IMR-90 (cell line): ENCODE measurements around the gene RERE. TPM values are rescaled to one million over a fixed set of nuclear protein-coding genes. Genes with fewer than 3 reads are reported as not detected.

Experiments
- ATAC-seq: fragments of 200-7000 bp; cut with Tn5 transposase; 2 replicates; pipeline ENCODE4 v1.9.1; 2020; ENCODE audit warnings: low read depth, mild to moderate bottlenecking, moderate library complexity
- BruUV-seq: library from RNA; stranded (reverse); fragments of 400-500 nt; replicated peaks from 2 replicates; lab custom pipeline; 2021; lab: Mats Ljungman, UMichigan
- CTCF ChIA-PET: fragments of 300-600 bp; formaldehyde crosslinking; extraction: SDS; loops from one replicate; lab custom pipeline; 2021; ENCODE audit warnings: antibody characterized with exemption; lab: Yijun Ruan, JAX
- POLR2A ChIA-PET: fragments of 300-600 bp; sonication (Branson Sonifier 250); formaldehyde crosslinking; loops from one replicate; lab custom pipeline; 2022; ENCODE audit warnings: antibody characterized with exemption; ENCODE audit not compliant: unreplicated experiment; lab: Charles Lee
- DNase-seq: peaks from one replicate; pipeline ENCODE4 v3.0.0; 2013
- H2AFZ ChIP-seq: replicated peaks from 2 replicates; pipeline ENCODE3; 2013; ENCODE audit warnings: low read length, mild to moderate bottlenecking; ENCODE audit not compliant: poor library complexity
- H2AK5ac ChIP-seq: 2 replicates; pipeline ENCODE4 v1.6.1; 2013; ENCODE audit warnings: low read depth, low read length, inconsistent platforms
- H2AK9ac ChIP-seq: replicated peaks from 2 replicates; pipeline ENCODE3; 2013; ENCODE audit warnings: mild to moderate bottlenecking, low read depth, low read length, moderate library complexity; ENCODE audit not compliant: poor library complexity
- H2BK120ac ChIP-seq: 2 replicates; pipeline ENCODE4 v1.6.1; 2013; ENCODE audit warnings: low read depth, low read length, inconsistent platforms
- H2BK15ac ChIP-seq: 3 replicates; pipeline ENCODE4 v1.6.1; 2013; ENCODE audit warnings: low read depth, low read length, inconsistent platforms
- H2BK20ac ChIP-seq: 2 replicates; pipeline ENCODE4 v1.6.1; 2013; ENCODE audit warnings: low read depth, mild to moderate bottlenecking, inconsistent platforms, low read length, moderate library complexity
- H2BK5ac ChIP-seq: 2 replicates; pipeline ENCODE4 v1.6.1; 2013; ENCODE audit warnings: mild to moderate bottlenecking, low read depth, low read length, inconsistent platforms; ENCODE audit not compliant: poor library complexity, severe bottlenecking
- H3K14ac ChIP-seq: replicated peaks from 2 replicates; pipeline ENCODE4 v1.6.1; 2013; ENCODE audit warnings: low read depth, low read length, inconsistent platforms
- H3K18ac ChIP-seq: 2 replicates; pipeline ENCODE4 v1.6.1; 2013; ENCODE audit warnings: low read depth, low read length, control low read depth
- H3K23ac ChIP-seq: 2 replicates; pipeline ENCODE4 v1.6.1; 2013; ENCODE audit warnings: low read depth, low read length, inconsistent platforms
- H3K27ac ChIP-seq: 2 replicates; pipeline ENCODE4 v1.5.1; 2013; ENCODE audit warnings: mild to moderate bottlenecking, control low read depth, low read length; ENCODE audit not compliant: insufficient read depth
- H3K27me3 ChIP-seq: 2 replicates; pipeline ENCODE4 v1.6.1; 2013; ENCODE audit warnings: low read length; ENCODE audit not compliant: control insufficient read depth, insufficient read depth
- H3K36me3 ChIP-seq: 2 replicates; pipeline ENCODE4 v1.6.1; 2013; ENCODE audit warnings: low read length, mixed read lengths; ENCODE audit not compliant: control insufficient read depth, insufficient read depth
- H3K4ac ChIP-seq: 2 replicates; pipeline ENCODE4 v1.6.1; 2013; ENCODE audit warnings: low read depth, low read length, inconsistent platforms
- H3K4me1 ChIP-seq: 2 replicates; pipeline ENCODE4 v1.6.1; 2013; ENCODE audit warnings: low read length, mixed read lengths; ENCODE audit not compliant: control insufficient read depth, insufficient read depth
- H3K4me2 ChIP-seq: 2 replicates; pipeline ENCODE4 v1.6.1; 2013; ENCODE audit warnings: low read depth, mild to moderate bottlenecking, control low read depth, low read length, moderate library complexity
- H3K4me3 ChIP-seq: 2 replicates; pipeline ENCODE4 v1.5.1; 2013; ENCODE audit warnings: low read depth, mild to moderate bottlenecking, control low read depth, low read length, moderate library complexity; ENCODE audit not compliant: insufficient read depth
- H3K56ac ChIP-seq: 2 replicates; pipeline ENCODE4 v1.6.1; 2013; ENCODE audit warnings: low read length, inconsistent platforms; ENCODE audit not compliant: insufficient read depth; ENCODE audit errors: extremely low read depth
- H3K79me1 ChIP-seq, 2 experiments: 2 replicates each; pipeline ENCODE4 v1.6.1; 2013; ENCODE audit warnings: low read length in 2 of 2, inconsistent platforms in 1 of 2, low read depth in 1 of 2
- H3K9ac ChIP-seq: 2 replicates; pipeline ENCODE4 v1.6.1; 2013; ENCODE audit warnings: low read depth, low read length, control low read depth
- H3K9me1 ChIP-seq: 2 replicates; pipeline ENCODE4 v1.6.1; 2013; ENCODE audit warnings: low read length, inconsistent platforms; ENCODE audit not compliant: insufficient read depth
- H3K9me3 ChIP-seq: 2 replicates; pipeline ENCODE4 v1.6.1; 2013; ENCODE audit warnings: low read length; ENCODE audit not compliant: control insufficient read depth, insufficient read depth
- H4K20me1 ChIP-seq: 2 replicates; pipeline ENCODE4 v1.6.1; 2013; ENCODE audit warnings: low read length, inconsistent platforms; ENCODE audit not compliant: insufficient read depth
- H4K5ac ChIP-seq: 2 replicates; pipeline ENCODE4 v1.6.1; 2013; ENCODE audit warnings: mild to moderate bottlenecking, low read depth, low read length, control low read depth
- H4K8ac ChIP-seq, 2 experiments: 2 replicates each; pipeline ENCODE4 v1.6.1; 2013; ENCODE audit warnings: low read depth in 2 of 2, low read length in 2 of 2, control low read depth in 1 of 2, inconsistent platforms in 1 of 2
- H4K91ac ChIP-seq: 2 replicates; pipeline ENCODE4 v1.6.1; 2013; ENCODE audit warnings: low read depth, low read length, inconsistent platforms; ENCODE audit not compliant: insufficient read depth
- BHLHE40 ChIP-seq: fragments of 150-350 bp; IDR thresholded peaks from 2 replicates; pipeline ENCODE4 v1.6.1; 2016; ENCODE audit warnings: mild to moderate bottlenecking, low read depth, low read length
- CHD1 ChIP-seq: IDR thresholded peaks from 2 replicates; pipeline ENCODE4 v1.6.1; 2012; ENCODE audit warnings: low read depth, low read length, improper control_type of control experiment
- MAZ ChIP-seq: IDR thresholded peaks from 2 replicates; pipeline ENCODE4 v1.6.1; 2012; ENCODE audit warnings: low read depth, mild to moderate bottlenecking, low read length, improper control_type of control experiment, moderate library complexity, borderline replicate concordance
- NFE2L2 ChIP-seq: fragments of 150-350 bp; IDR thresholded peaks from 2 replicates; pipeline ENCODE4 v1.6.1; 2016; ENCODE audit warnings: low read depth, mild to moderate bottlenecking, low read length
- POLR2A ChIP-seq: IDR thresholded peaks from 2 replicates; pipeline ENCODE4 v1.6.1; 2012; ENCODE audit warnings: mild to moderate bottlenecking, low read depth, low read length
- RCOR1 ChIP-seq: IDR thresholded peaks from 2 replicates; pipeline ENCODE4 v1.6.1; 2012; ENCODE audit warnings: mild to moderate bottlenecking, low read length, improper control_type of control experiment; ENCODE audit not compliant: insufficient replicate concordance
- RFX5 ChIP-seq: IDR thresholded peaks from 2 replicates; pipeline ENCODE4 v1.8.0; 2012; ENCODE audit warnings: low read depth, mild to moderate bottlenecking, low read length, moderate library complexity
- SMC3 ChIP-seq: fragments of 150-350 bp; IDR thresholded peaks from 2 replicates; pipeline ENCODE4 v1.6.1; 2016; ENCODE audit warnings: low read depth, mild to moderate bottlenecking, antibody characterized with exemption, low read length, moderate library complexity
- WGBS, 2 experiments: methylation state at CpG; one replicate each; pipeline versions ENCODE4 v1.1.5 to v1.1.7; 2013; ENCODE audit warnings: missing lambda C conversion rate in 2 of 2; ENCODE audit not compliant: insufficient read length in 1 of 2; ENCODE audit errors: extremely low coverage in 2 of 2; 5-methylcytosine and 5-hydroxymethylcytosine counted together
- dilution Hi-C: fragments of 300-500 bp; cut with HindIII; formaldehyde crosslinking; loops from one replicate; pipeline ENCODE4 v1.14.3; 2018; ENCODE audit warnings: low sequenced_read_pairs; ENCODE audit not compliant: unreplicated experiment
- in situ Hi-C: fragments of 300-500 bp; cut with MboI; formaldehyde crosslinking; loops from 3 replicates; pipeline ENCODE4 v1.14.3; 2019; ENCODE audit warnings: low sequenced_read_pairs, inconsistent platforms, mixed read lengths
- intact Hi-C: fragments of 100-400 bp; cut with micrococcal nuclease; formaldehyde crosslinking; loops from 2 replicates; pipeline ENCODE4 v1.10.0; 2022
- polyA plus RNA-seq, 3 experiments: library from polyadenylated mRNA; depleted of rRNA; stranded (reverse); fragments of >200 nt; gene quantifications; 2 replicates each; pipeline ENCODE4 v1.2.3, GENCODE V29; 2012; ENCODE audit warnings: low replicate concordance in 1 of 3
- total RNA-seq: library from RNA; depleted of rRNA; stranded (reverse); fragments of >200 nt; gene quantifications from 2 replicates; pipeline ENCODE4 v1.2.3, GENCODE V29; 2012
- TF ChIP-seq, protein P1 (sequence below): fragments of 150-350 bp; IDR thresholded peaks from 2 replicates; pipeline ENCODE4 v1.6.1; 2016; ENCODE audit warnings: low read depth, mild to moderate bottlenecking, low read length, moderate library complexity, borderline replicate concordance

Gene RERE
- total and polyA plus RNA-seq, 2 of the 4 experiments (the other 2 are of a cell fraction): 11.5 to 25.1 TPM

DNA sequence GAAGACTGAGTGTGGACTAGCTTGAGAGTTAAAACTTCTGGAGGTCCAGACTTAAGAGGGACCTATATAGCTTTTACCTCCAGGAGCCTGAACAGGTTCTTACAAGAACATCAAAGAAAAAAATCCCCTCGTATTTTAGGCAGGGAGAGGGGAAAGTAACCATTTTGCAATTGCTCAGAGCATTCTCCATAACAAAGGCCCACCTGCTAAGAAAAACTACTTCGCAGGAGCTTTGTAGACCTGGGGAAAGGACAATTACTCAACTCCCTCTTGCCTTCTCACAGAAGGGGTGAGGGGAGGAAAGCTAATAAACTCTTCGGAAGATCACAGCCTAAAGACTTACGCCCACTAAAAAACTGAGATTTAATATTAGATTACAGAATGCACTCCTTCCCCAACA is 86.3 kb downstream of the RERE start:
- Histone ChIP-seq H4K91ac (no peak overlapping the region), H3K18ac (no peak overlapping the region), H3K4me2 (no peak overlapping the region), H2BK120ac (no peak overlapping the region), H3K4ac (no peak overlapping the region), H3K9me3 (peaks cover 10% of the 10 kb centered on the region), H2BK15ac (no peak overlapping the region), H3K4me1 (peaks cover 2% of the 10 kb centered on the region; the same call in 1 of the 2 replicates), H4K5ac (no peak overlapping the region), H3K14ac (no peak overlapping the region), H4K20me1 (peaks cover 3% of the 10 kb centered on the region; the same call in 1 of the 2 replicates), H3K4me3 (no peak overlapping the region), H2AK9ac (no peak overlapping the region), H4K8ac (no peak overlapping the region), H3K27ac (no peak overlapping the region), H2BK20ac (no peak overlapping the region), H3K9me1 (no peaks in the 10 kb centered on the region), H3K79me1 (peaks cover 13 to 21% of the 10 kb centered on the region in 2 experiments), H3K36me3 (no peaks in the 10 kb centered on the region), H2BK5ac (no peak overlapping the region), H3K9ac (no peak overlapping the region), H3K27me3 (no peaks in the 10 kb centered on the region), H2AFZ (no peak overlapping the region), H2AK5ac (no peak overlapping the region), H3K56ac (no peak overlapping the region), H3K23ac (no peak overlapping the region)
- in situ Hi-C loops (no loop called here), intact Hi-C loops (no loop called here), dilution Hi-C loops (no loop called here)
- ChIA-PET POLR2A (no interaction called here), CTCF (interaction anchor here (2.3 kb wide), 1 partner anchor 118 kb away, joined by 6 read pairs; no protein-coding TSS in a partner anchor)
- no TSS peak for BruUV-seq
- TF ChIP-seq SMC3 (no peak), RCOR1 (no peak), CHD1 (no peak), POLR2A (no peak), BHLHE40 (no peak), MAZ (no peak), NFE2L2 (no peak), RFX5 (no peak)
- TF ChIP-seq, protein P1, sequence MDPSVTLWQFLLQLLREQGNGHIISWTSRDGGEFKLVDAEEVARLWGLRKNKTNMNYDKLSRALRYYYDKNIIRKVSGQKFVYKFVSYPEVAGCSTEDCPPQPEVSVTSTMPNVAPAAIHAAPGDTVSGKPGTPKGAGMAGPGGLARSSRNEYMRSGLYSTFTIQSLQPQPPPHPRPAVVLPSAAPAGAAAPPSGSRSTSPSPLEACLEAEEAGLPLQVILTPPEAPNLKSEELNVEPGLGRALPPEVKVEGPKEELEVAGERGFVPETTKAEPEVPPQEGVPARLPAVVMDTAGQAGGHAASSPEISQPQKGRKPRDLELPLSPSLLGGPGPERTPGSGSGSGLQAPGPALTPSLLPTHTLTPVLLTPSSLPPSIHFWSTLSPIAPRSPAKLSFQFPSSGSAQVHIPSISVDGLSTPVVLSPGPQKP: no peak
- DNase-seq: no peak
- WGBS, 2 experiments: no CpG with 5 or more reads among the region's 4 CpGs
- ATAC-seq: no peak
